Gastrocnemius medialis (tissue), 4 donors: ENCODE measurements around the gene ECHDC3.

Experiments
- CTCF ChIP-seq, 5 experiments: fragments of 450-650 bp in 3 of 5; fragments of 200-600 bp in 2 of 5; sonication (generic) in 2 of 5; IDR thresholded peaks in 4 of 5; conservative IDR thresholded peaks in 1 of 5; 1 replicate in 4 of 5; 2 replicates in 1 of 5; pipeline ENCODE4 v1.5.1; 2016 to 2019; ENCODE audit warnings: antibody characterized with exemption in 5 of 5, mild to moderate bottlenecking in 3 of 5, moderate library complexity in 3 of 5
- POLR2A ChIP-seq, 2 donors: fragments of 450-650 bp; IDR thresholded peaks; one replicate each; pipeline ENCODE4 v1.6.1; 2017; ENCODE audit warnings: antibody characterized with exemption in 2 of 2, mild to moderate bottlenecking in 2 of 2, moderate library complexity in 2 of 2

DNA sequence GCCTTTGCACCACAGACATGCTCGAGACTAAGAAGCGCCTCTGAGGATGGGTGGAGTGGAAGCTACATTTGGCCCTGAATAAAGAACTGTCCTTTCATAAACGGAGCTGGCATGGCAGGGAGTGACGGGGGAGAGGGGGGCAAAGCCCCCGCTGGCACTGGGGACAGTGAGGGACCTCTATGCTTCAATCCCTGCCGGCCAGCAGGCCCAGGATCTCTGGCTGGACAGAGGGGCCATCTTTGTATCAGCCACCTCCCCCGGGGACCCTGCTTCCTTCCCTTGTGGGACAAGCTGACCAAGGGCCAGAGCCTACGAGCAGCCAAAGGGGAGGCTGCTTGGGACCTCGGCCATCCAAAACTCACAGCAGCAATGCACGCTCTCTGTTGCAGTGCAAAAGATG lies 28.2 kb upstream of the ECHDC3 start:
- TF ChIP-seq CTCF (IDR thresholded peaks at IDR 0.05 in 4 of 5, conservative IDR thresholded peaks at IDR 0.05 in 1 of 5) (no peak), POLR2A (IDR thresholded peaks at IDR 0.05) (no peak)
